ENCODE results near the gene ZNF3. TPM values are rescaled to one million over a fixed set of nuclear protein-coding genes. Genes with fewer than 3 reads are reported as not detected.

The ZNF3 gene
- total and polyA plus RNA-seq, 2 experiments from 2014 or later, result 23.4 to 48.9 TPM

GRCh38 chr7:100029596-100029995, 51.9 kb downstream of the ZNF3 start:
- Mint-ChIP-seq H3K4me1 (no peaks in the 10 kb centered on the region), H3K4me3 (no peak overlapping the region), H3K27me3 (ENCODE audit: insufficient read depth, low read depth, poor library complexity) (peaks cover 3% of the 10 kb centered on the region), H3K27ac (no peak overlapping the region), H3K9me3 (no peaks in the 10 kb centered on the region; the same call in 2 of the 3 replicates), H3K36me3 (ENCODE audit: low read depth) (peaks cover 64% of the 10 kb centered on the region)
- TF ChIP-seq NANOG (IDR thresholded peaks at IDR 0.05; ENCODE audit: borderline replicate concordance) (no peak), ZNF114 (CRISPR knock-in tag; IDR thresholded peaks at IDR 0.05) (no peak), ZNF462 (CRISPR knock-in tag; IDR thresholded peaks at IDR 0.05) (no peak), JUNB (IDR thresholded peaks at IDR 0.05; ENCODE audit: unreplicated experiment) (no peak), POLR2AphosphoS5 (IDR thresholded peaks at IDR 0.05; ENCODE audit: low read depth) (no peak), ZNF331 (CRISPR knock-in tag; IDR thresholded peaks at IDR 0.05; ENCODE audit: low read depth) (no peak), STAT1 (IDR thresholded peaks at IDR 0.05; ENCODE audit: unreplicated experiment) (no peak), REST (IDR thresholded peaks at IDR 0.05; ENCODE audit: unreplicated experiment) (no peak), CREB1 (CRISPR knock-in tag; IDR thresholded peaks at IDR 0.05; ENCODE audit: low read depth) (no peak), CTCF (conservative IDR thresholded peaks at IDR 0.05; ENCODE audit: low read depth in 2 of 2) (no peak), EZH2 (IDR thresholded peaks at IDR 0.05; ENCODE audit: low read depth, unreplicated experiment) (no peak)
- Histone ChIP-seq H3K27ac (ENCODE audit: low read depth) (no peak overlapping the region), H4K20me1 (replicated peaks; ENCODE audit: insufficient read depth) (no peaks in the 10 kb centered on the region; the same call in 1 of the 2 replicates), H2AFZ (no peak overlapping the region), H3K27me3 (ENCODE audit: insufficient read depth) (no peaks in the 10 kb centered on the region), H3K4me1 (ENCODE audit: insufficient read depth) (no peaks in the 10 kb centered on the region), H3K4me2 (no peak overlapping the region), H3K36me3 (ENCODE audit: insufficient read depth) (peaks cover 26% of the 10 kb centered on the region), H3K9me2 (ENCODE audit: insufficient read depth) (peaks cover 2% of the 10 kb centered on the region; the same call in 1 of the 2 replicates), H3K4me3 (no peak overlapping the region), H3K79me2 (replicated peaks; ENCODE audit: insufficient read depth) (no peaks in the 10 kb centered on the region), H3F3A (replicated peaks; ENCODE audit: low read depth) (peaks cover 8% of the 10 kb centered on the region; the same call in 1 of the 2 replicates)
- DNase-seq (ENCODE audit: low spot score) (no peak), ATAC-seq (no peak)
